Measurements from ENCODE around the gene PRX.

DNA sequence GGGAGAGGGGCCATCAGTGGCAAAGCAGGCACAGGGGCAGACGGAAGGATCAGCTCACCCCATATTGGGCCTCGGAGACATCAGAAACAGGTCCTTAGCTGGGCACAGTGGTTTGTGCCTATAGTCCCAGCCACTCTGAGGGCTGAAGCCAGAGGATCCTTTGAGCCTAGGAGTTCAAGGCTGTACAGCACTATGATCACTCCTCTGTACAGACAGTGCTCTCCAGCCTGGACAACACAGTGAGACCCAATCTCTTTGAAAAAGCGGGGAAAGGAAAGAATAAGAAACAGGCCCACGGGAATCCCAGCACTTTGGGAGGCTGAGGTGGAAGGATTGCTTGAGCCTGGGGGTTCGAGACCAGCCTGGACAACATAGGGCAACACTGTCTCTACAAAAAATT is 6.6 kb upstream of the PRX start:
- no peak for TF ChIP-seq POLR2A (IDR thresholded peaks at IDR 0.05)
- TF ChIP-seq, protein P1, sequence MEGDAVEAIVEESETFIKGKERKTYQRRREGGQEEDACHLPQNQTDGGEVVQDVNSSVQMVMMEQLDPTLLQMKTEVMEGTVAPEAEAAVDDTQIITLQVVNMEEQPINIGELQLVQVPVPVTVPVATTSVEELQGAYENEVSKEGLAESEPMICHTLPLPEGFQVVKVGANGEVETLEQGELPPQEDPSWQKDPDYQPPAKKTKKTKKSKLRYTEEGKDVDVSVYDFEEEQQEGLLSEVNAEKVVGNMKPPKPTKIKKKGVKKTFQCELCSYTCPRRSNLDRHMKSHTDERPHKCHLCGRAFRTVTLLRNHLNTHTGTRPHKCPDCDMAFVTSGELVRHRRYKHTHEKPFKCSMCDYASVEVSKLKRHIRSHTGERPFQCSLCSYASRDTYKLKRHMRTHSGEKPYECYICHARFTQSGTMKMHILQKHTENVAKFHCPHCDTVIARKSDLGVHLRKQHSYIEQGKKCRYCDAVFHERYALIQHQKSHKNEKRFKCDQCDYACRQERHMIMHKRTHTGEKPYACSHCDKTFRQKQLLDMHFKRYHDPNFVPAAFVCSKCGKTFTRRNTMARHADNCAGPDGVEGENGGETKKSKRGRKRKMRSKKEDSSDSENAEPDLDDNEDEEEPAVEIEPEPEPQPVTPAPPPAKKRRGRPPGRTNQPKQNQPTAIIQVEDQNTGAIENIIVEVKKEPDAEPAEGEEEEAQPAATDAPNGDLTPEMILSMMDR (IDR thresholded peaks at IDR 0.05) = no peak
